Measurements from ENCODE around the gene CDKAL1.

The CDKAL1 gene

GRCh38 chr6:21031182-21031581, 496.9 kb downstream of the CDKAL1 start:
- no peak for DNase-seq (ENCODE audit: low read depth in 1 of 2, low spot score in 1 of 2)
- no peaks in the 10 kb centered on the region for H3K27me3 ChIP-seq (ENCODE audit: insufficient read depth, poor library complexity, severe bottlenecking)
- TF ChIP-seq GABPA (IDR thresholded peaks at IDR 0.05; ENCODE audit: low read depth) (no peak), CTCF (IDR thresholded peaks at IDR 0.05; ENCODE audit: insufficient read depth, low read length) (no peak), SPI1 (IDR thresholded peaks at IDR 0.05; ENCODE audit: borderline replicate concordance, low read depth) (no peak), REST (IDR thresholded peaks at IDR 0.05; ENCODE audit: insufficient replicate concordance, low read depth) (no peak), POLR2AphosphoS5 (IDR thresholded peaks at IDR 0.05; ENCODE audit: low read depth) (no peak)
- no peak overlapping the region for H3K4me3 ChIP-seq (replicated peaks; ENCODE audit: insufficient read depth, low read length)
- H3K27ac ChIP-seq (replicated peaks), result no peak overlapping the region

GRCh38 chr6:21033084-21033483, 498.8 kb downstream of the CDKAL1 start:
- TF ChIP-seq CTCF (IDR thresholded peaks at IDR 0.05; ENCODE audit: insufficient read depth, low read length) (no peak), POLR2AphosphoS5 (IDR thresholded peaks at IDR 0.05; ENCODE audit: low read depth) (no peak), SPI1 (IDR thresholded peaks at IDR 0.05; ENCODE audit: borderline replicate concordance, low read depth) (no peak)
- Histone ChIP-seq H3K27me3 (ENCODE audit: insufficient read depth, poor library complexity, severe bottlenecking) (no peaks in the 10 kb centered on the region), H3K27ac (replicated peaks) (no peak overlapping the region), H3K4me3 (replicated peaks; ENCODE audit: insufficient read depth, low read length) (no peak overlapping the region)
- DNase-seq (ENCODE audit: low read depth in 1 of 2, low spot score in 1 of 2), result no peak

- TF ChIP-seq REST (IDR thresholded peaks at IDR 0.05; ENCODE audit: insufficient replicate concordance, low read depth) (no peak), SPI1 (IDR thresholded peaks at IDR 0.05; ENCODE audit: borderline replicate concordance, low read depth) (no peak), POLR2AphosphoS5 (IDR thresholded peaks at IDR 0.05; ENCODE audit: low read depth) (no peak), CTCF (IDR thresholded peaks at IDR 0.05; ENCODE audit: insufficient read depth, low read length) (no peak), GABPA (IDR thresholded peaks at IDR 0.05; ENCODE audit: low read depth) (no peak)
- no peak for DNase-seq (ENCODE audit: low read depth in 1 of 2, low spot score in 1 of 2)
- Histone ChIP-seq H3K4me3 (replicated peaks; ENCODE audit: insufficient read depth, low read length) (no peak overlapping the region), H3K27ac (replicated peaks) (no peak overlapping the region), H3K27me3 (ENCODE audit: insufficient read depth, poor library complexity, severe bottlenecking) (no peaks in the 10 kb centered on the region)
These were observed 499.3 kb downstream of the CDKAL1 start for GRCh38 chr6:21033575-21034026.

- H3K4me3 ChIP-seq (replicated peaks; ENCODE audit: insufficient read depth, low read length), result no peak overlapping the region
- no peaks in the 10 kb centered on the region for H3K27me3 ChIP-seq (ENCODE audit: insufficient read depth, poor library complexity, severe bottlenecking)
- H3K27ac ChIP-seq (replicated peaks), result no peak overlapping the region
- no peak for DNase-seq (ENCODE audit: low read depth in 1 of 2, low spot score in 1 of 2)
- no peak for TF ChIP-seq SPI1 (IDR thresholded peaks at IDR 0.05; ENCODE audit: borderline replicate concordance, low read depth)
- TF ChIP-seq REST (IDR thresholded peaks at IDR 0.05; ENCODE audit: insufficient replicate concordance, low read depth), result no peak
- TF ChIP-seq GABPA (IDR thresholded peaks at IDR 0.05; ENCODE audit: low read depth), result no peak
- no peak for TF ChIP-seq CTCF (IDR thresholded peaks at IDR 0.05; ENCODE audit: insufficient read depth, low read length)
- TF ChIP-seq POLR2AphosphoS5 (IDR thresholded peaks at IDR 0.05; ENCODE audit: low read depth), result no peak
These were observed 500.1 kb downstream of the CDKAL1 start for GRCh38 chr6:21034345-21034744.
